Measurements from ENCODE around the gene STK39.

STK39 gene

GRCh38 chr2:168208652-168209051 lies 38.7 kb downstream of the STK39 start:
- DNase-seq (ENCODE audit: low read depth) = no peak

GRCh38 chr2:168207851-168208250 lies 39.5 kb downstream of the STK39 start:
- no peak for DNase-seq (ENCODE audit: low read depth)

- DNase-seq (ENCODE audit: low read depth) = no peak
These were observed 43.4 kb downstream of the STK39 start for GRCh38 chr2:168203762-168204693.

GRCh38 chr2:168201584-168202116 lies 45.7 kb downstream of the STK39 start:
- no peak for DNase-seq (ENCODE audit: low read depth)

GRCh38 chr2:168200930-168201583 lies 46.3 kb downstream of the STK39 start:
- no peak for DNase-seq (ENCODE audit: low read depth)

- DNase-seq (ENCODE audit: low read depth) = no peak
These were observed 48.8 kb downstream of the STK39 start for GRCh38 chr2:168198476-168199207.

- DNase-seq (ENCODE audit: low read depth) = no peak
These were observed 50.6 kb downstream of the STK39 start for GRCh38 chr2:168196764-168197180.

GRCh38 chr2:168194784-168195522 lies 52.4 kb downstream of the STK39 start:
- no peak for DNase-seq (ENCODE audit: low read depth)

- peak; percentile 14 for DNase-seq (ENCODE audit: low read depth)
These were observed 54.4 kb downstream of the STK39 start for GRCh38 chr2:168192839-168193616.

- no peak for DNase-seq (ENCODE audit: low read depth)
These were observed 55.2 kb downstream of the STK39 start for GRCh38 chr2:168191955-168192785.

GRCh38 chr2:168190590-168191336 lies 56.6 kb downstream of the STK39 start:
- no peak for DNase-seq (ENCODE audit: low read depth)

GRCh38 chr2:168189835-168190569 lies 57.4 kb downstream of the STK39 start:
- DNase-seq (ENCODE audit: low read depth) = no peak

GRCh38 chr2:168188002-168188401 lies 59.4 kb downstream of the STK39 start:
- no peak for DNase-seq (ENCODE audit: low read depth)

GRCh38 chr2:168186452-168186851 lies 60.9 kb downstream of the STK39 start:
- no peak for DNase-seq (ENCODE audit: low read depth)

- no peak for DNase-seq (ENCODE audit: low read depth)
These were observed 61.7 kb downstream of the STK39 start for GRCh38 chr2:168185583-168186274.

- no peak for DNase-seq (ENCODE audit: low read depth)
These were observed 62.5 kb downstream of the STK39 start for GRCh38 chr2:168184681-168185513.

All from T follicular helper cell (primary cell).